ENCODE results near the gene CACNA1I. TPM values are rescaled to one million over a fixed set of nuclear protein-coding genes. Genes with fewer than 3 reads are reported as not detected.

Gene CACNA1I
- total RNA-seq, 4 donors from 2014 or later = 0.16 to 0.57 (median 0.20) TPM

DNA sequence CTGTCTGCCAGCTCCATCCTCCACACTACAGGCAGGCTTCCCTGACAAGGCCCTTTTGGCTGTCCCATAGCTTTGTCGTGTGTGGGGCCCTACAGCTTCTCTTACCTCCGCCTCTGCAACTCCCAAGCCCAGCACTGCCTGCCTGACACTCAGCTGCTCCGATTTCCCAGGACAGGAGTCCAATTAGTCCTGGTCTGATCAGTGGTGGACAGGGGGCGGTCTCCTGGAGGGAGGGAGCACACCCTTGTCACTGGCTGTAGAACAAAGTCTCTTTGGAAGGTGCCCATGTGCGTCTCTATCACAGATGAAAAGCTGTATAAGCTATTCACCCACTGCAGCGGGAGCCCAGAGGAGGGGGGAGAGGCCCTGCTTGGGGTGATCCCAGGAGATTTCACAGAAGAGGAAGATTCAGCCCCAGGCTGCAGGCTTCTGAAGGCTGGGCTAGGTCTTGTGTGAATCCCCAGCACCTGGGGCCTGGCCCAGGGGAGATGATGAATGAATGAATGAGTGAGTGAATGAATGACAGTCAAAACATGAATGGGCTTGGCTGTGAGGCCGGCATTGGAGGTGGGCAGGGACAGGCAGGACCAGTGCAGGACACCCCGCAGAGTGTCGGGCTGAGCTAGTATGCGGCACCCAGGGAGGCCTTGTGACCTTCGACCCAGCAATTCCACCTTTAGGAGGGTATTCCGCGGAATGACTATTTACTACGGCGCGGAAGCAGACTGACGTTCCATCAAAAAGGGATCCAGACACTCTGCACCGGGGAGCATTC, 142.4 kb downstream of the CACNA1I start:
- TF ChIP-seq, protein P1, sequence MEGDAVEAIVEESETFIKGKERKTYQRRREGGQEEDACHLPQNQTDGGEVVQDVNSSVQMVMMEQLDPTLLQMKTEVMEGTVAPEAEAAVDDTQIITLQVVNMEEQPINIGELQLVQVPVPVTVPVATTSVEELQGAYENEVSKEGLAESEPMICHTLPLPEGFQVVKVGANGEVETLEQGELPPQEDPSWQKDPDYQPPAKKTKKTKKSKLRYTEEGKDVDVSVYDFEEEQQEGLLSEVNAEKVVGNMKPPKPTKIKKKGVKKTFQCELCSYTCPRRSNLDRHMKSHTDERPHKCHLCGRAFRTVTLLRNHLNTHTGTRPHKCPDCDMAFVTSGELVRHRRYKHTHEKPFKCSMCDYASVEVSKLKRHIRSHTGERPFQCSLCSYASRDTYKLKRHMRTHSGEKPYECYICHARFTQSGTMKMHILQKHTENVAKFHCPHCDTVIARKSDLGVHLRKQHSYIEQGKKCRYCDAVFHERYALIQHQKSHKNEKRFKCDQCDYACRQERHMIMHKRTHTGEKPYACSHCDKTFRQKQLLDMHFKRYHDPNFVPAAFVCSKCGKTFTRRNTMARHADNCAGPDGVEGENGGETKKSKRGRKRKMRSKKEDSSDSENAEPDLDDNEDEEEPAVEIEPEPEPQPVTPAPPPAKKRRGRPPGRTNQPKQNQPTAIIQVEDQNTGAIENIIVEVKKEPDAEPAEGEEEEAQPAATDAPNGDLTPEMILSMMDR (IDR thresholded peaks at IDR 0.05; ENCODE audit: low read depth) = no peak

DNA sequence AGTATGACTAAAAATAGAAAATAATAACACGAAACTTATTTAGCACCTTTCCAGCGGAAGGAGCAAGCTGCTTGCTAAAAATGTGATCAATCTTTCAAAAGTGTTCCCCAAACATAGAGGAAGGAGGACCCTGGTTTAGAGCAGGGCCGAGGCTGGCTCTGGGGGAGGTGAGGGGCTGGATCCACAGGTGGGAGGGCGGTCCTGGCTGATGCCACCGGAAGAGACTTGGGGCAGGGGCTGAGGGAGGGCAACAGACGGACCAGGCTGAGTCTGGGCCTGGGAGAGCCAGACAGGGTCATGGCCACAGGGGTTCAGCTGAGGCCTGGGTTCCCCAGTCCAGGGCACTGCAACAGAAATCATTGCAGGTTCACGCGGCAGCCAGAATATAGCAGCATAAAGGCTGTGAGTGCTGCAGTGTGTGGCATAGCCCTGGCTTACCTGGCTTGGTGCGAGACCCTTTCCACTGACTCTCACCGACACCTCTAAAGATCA, 143.3 kb downstream of the CACNA1I start:
- TF ChIP-seq, protein P1 (IDR thresholded peaks at IDR 0.05; ENCODE audit: low read depth) = no peak

DNA sequence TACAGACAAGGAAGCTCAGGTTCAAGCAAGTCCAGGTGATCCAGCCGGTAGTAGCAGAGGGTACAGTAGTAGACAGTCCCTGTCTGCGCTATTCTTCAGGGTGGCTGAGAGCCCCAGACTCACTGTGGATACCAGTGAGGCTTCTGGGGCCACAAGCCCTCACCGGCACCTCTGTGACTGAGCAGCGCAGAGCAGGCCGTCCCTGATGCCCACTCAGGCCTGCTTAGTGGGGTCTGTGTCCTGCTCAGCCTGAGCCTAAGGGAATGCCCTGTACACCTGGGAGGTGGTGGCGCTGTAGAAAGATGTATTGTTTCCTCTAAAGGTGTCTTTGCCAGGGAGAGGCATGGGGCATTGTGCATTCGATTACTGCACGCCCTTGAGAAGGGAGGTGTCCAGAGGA, 143.8 kb downstream of the CACNA1I start:
- TF ChIP-seq, protein P1 (IDR thresholded peaks at IDR 0.05; ENCODE audit: low read depth) = no peak

DNA sequence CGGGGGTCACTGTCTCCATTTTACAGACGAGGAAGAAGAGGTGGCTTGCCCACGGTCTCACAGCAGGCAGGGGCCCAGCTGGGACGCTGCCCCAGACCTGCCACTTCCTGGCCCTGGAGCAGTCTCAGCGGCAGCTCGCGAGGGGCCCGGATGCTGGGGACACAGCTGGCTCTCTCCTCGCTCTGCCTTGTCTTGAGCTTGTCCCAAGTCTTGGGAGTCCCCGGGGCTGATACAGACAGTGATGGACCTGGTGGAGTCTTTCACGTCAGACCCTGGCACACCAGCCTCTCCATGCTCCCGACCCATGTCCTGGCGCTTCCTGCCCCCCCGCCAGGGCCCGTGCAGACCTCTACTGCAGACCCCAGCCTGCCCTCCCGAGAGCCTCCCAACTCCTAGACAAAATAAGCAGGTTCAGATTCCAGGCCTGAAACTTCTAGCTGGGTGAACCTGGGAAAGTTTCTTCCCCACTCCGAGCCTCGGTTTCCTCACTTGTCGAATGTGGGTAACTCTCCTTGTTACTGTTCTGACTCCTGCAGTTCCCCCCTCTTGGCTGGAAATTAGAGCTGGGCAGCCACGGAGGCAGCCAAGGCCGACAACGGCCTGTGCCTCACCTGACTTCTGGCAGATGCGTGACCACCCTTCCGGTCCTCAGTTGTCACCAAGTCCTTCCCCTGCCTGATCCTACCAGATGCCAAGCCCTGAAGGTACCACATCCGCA, 145.4 kb downstream of the CACNA1I start:
- TF ChIP-seq, protein P1 (IDR thresholded peaks at IDR 0.05; ENCODE audit: low read depth) = no peak

DNA sequence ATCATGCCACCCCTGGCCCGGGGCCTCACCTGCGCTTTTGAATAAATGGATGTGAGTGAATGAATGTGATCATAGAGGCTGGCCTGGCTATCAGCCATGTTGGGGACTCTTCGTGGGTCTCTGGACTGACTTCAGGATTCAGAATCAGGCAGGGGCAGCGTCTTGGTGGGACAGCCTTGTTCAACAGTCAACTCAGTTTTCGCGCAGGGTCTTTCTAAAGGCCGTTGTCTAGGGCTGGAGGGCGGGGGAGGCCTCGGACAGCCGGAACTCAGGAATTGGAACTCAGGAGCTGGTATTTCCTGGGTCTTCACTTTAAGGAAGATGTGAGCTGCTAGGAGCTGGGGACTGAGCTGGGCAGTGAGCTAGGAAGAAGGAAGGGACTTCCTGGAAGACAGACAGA, 146.0 kb downstream of the CACNA1I start:
- TF ChIP-seq, protein P1 (IDR thresholded peaks at IDR 0.05; ENCODE audit: low read depth) = no peak

DNA sequence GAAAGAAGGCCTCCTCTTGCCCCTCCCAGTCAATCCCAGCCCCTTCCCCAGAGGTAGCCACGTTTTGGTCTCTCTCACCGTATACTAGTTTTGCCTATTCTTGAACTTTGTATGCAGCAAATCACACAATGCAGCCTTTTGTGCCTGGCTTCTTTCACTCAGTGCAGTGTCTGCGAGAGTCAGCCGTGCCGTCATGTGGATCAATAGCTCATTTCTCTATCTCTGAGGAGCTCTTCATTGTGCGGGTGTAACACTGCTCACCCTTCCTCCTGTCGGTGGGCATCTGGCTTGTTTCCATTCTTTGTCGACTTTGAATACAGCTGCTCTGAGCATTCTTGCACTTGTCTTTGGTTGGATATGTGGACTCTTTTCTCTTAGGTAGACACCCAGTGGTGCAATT, 146.5 kb downstream of the CACNA1I start:
- TF ChIP-seq, protein P1 (IDR thresholded peaks at IDR 0.05; ENCODE audit: low read depth) = no peak

DNA sequence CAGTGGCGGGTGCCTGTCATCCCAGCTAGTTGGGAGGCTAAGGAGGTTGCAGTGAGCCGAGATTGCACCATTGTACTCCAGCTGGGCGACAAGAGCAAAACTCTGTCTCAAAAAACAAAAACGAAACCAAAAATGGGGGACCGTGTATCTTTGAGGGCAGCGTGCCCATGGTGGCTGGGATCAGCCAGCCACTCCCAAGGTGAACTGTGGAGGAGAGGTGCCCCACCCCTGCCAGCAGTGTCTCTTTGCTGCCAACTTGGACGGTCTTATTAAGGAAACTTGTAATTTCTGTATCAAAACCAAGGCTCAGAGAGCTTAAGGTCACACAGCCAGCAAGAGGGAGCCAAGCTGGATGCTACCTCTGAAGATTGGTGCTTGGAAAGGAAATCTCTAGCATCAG, 147.7 kb downstream of the CACNA1I start:
- TF ChIP-seq, protein P1 (IDR thresholded peaks at IDR 0.05; ENCODE audit: low read depth) = no peak
